Stomach (tissue), 9 donors: ENCODE data around the gene CACNA2D4. TPM values are rescaled to one million over a fixed set of nuclear protein-coding genes. Genes with fewer than 3 reads are reported as not detected.

Experiments
- DNase-seq, 2 donors: peaks; one replicate each; pipeline versions ENCODE4 v3.0.0 to v3.0.0-alpha.2; 2013 to 2019
- H3K27ac ChIP-seq, 5 donors: fragments of 200-600 bp in 4 of 5; sonication (generic) in 4 of 5; one replicate each; pipeline ENCODE4 v1.5.1; 2013 to 2019; ENCODE audit warnings: mild to moderate bottlenecking in 1 of 5, moderate library complexity in 1 of 5
- H3K27me3 ChIP-seq, 3 donors: fragments of 200-600 bp; sonication (generic); one replicate each; pipeline ENCODE4 v1.5.1; 2017 to 2019; ENCODE audit warnings: mixed run types in 1 of 3
- H3K36me3 ChIP-seq, 4 donors: fragments of 200-600 bp; sonication (generic); 1 replicate in 3 of 4; 2 replicates in 1 of 4; pipeline ENCODE4 v1.5.1; 2016 to 2019
- H3K4me1 ChIP-seq, 4 donors: fragments of 200-600 bp; sonication (generic); one replicate each; pipeline ENCODE4 v1.5.1; 2016 to 2019
- H3K4me3 ChIP-seq, 4 donors: fragments of 200-600 bp; sonication (generic) in 3 of 4; one replicate each; pipeline ENCODE4 v1.5.1; 2016 to 2019; ENCODE audit warnings: mild to moderate bottlenecking in 1 of 4
- H3K9me3 ChIP-seq, 4 donors: fragments of 200-600 bp; sonication (generic); one replicate each; pipeline ENCODE4 v1.5.1; 2016 to 2019
- EP300 ChIP-seq: sonication (generic); formaldehyde crosslinking; IDR thresholded peaks from one replicate; pipeline ENCODE4 v1.6.1; 2017; ENCODE audit warnings: antibody characterized with exemption
- POLR2A ChIP-seq, 4 donors: fragments of 450-650 bp; IDR thresholded peaks; one replicate each; pipeline ENCODE4 v1.6.1; 2016; ENCODE audit warnings: antibody characterized with exemption in 4 of 4, control low read depth in 2 of 4, mild to moderate bottlenecking in 1 of 4, moderate library complexity in 1 of 4
- POLR2AphosphoS5 ChIP-seq, 3 donors: sonication (generic); formaldehyde crosslinking; IDR thresholded peaks; one replicate each; pipeline ENCODE4 v1.6.1; 2016; ENCODE audit warnings: antibody characterized with exemption in 3 of 3
- WGBS, 5 donors: extraction: QIAGEN DNeasy Blood & Tissue Kit in 3 of 5; methylation state at CpG; one replicate each; pipeline versions ENCODE4 v1.1.5 to v1.1.7; 2013 to 2018; 5-methylcytosine and 5-hydroxymethylcytosine counted together
- intact Hi-C: fragments of 100-400 bp; cut with DNase I; formaldehyde crosslinking; loops from one replicate; pipeline ENCODE4 v1.15.1; 2023; ENCODE audit warnings: low total_unique reads
- polyA plus RNA-seq, 3 donors: library from polyadenylated mRNA; stranded (reverse); fragments of 200-250 nt; gene quantifications; one replicate each; pipeline ENCODE4 v1.2.3, GENCODE V29; 2013
- total RNA-seq, 5 donors: library from RNA; depleted of rRNA; stranded (reverse); fragments of >200 nt; gene quantifications; one replicate each; pipeline versions ENCODE4 v1.1.0 to v1.2.3, GENCODE V29; 2014 to 2016
- TF ChIP-seq, protein P1 (sequence below), 7 experiments: fragments of 450-650 bp in 4 of 7; fragments of 200-600 bp in 3 of 7; sonication (generic) in 3 of 7; IDR thresholded peaks; one replicate each; pipeline ENCODE4 v1.5.1; 2016 to 2019; ENCODE audit warnings: antibody characterized with exemption in 7 of 7, control low read depth in 2 of 7, mild to moderate bottlenecking in 1 of 7
- donor health status: healthy with polysubstance abuse.
- donor health status: Bipolar disorder and iron deficiency.
- donor health status: healthy.

The CACNA2D4 gene
- total and polyA plus RNA-seq, 8 donors, result 0.58 to 3.5 (median 1.8) TPM; not detected in 1

DNA sequence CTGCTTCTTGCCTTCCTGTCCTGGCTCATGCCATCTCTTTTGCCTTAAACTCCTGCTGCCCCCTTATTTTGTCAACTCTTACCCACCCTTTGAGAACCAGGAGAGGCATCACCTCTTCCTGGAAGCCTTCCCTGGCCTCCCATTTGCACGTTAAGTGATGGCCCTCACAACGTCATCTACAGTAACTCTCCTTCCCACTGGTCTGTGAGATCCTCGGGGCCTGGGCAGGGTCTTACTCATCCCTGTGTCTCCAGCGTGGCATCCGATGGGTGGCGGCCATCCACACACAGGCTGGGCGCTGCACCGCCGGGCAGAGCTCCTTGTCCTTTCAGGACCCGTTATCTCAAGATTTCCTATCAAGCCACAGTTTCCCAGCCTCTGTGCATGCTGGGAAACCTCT is 16.8 kb upstream of the CACNA2D4 start:
- H3K9me3 ChIP-seq, result no peaks in the 10 kb centered on the region
- H3K4me3 ChIP-seq, result peak overlapping the region in 2 of 4 donors; percentile 3 to 12
- H3K27me3 ChIP-seq, result no peaks in the 10 kb centered on the region
- peaks cover 0 to 14% (median 10%) of the 10 kb centered on the region in 4 donors for H3K36me3 ChIP-seq
- no peak for TF ChIP-seq EP300
- TF ChIP-seq, protein P1, sequence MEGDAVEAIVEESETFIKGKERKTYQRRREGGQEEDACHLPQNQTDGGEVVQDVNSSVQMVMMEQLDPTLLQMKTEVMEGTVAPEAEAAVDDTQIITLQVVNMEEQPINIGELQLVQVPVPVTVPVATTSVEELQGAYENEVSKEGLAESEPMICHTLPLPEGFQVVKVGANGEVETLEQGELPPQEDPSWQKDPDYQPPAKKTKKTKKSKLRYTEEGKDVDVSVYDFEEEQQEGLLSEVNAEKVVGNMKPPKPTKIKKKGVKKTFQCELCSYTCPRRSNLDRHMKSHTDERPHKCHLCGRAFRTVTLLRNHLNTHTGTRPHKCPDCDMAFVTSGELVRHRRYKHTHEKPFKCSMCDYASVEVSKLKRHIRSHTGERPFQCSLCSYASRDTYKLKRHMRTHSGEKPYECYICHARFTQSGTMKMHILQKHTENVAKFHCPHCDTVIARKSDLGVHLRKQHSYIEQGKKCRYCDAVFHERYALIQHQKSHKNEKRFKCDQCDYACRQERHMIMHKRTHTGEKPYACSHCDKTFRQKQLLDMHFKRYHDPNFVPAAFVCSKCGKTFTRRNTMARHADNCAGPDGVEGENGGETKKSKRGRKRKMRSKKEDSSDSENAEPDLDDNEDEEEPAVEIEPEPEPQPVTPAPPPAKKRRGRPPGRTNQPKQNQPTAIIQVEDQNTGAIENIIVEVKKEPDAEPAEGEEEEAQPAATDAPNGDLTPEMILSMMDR (IDR thresholded peaks at IDR 0.05), result no peak
- no peak for TF ChIP-seq POLR2AphosphoS5 (IDR thresholded peaks at IDR 0.05)
- TF ChIP-seq POLR2A (IDR thresholded peaks at IDR 0.05), result no peak
- intact Hi-C loops, result loop anchor here (5.0 to 10.0 kb wide), 2 partner anchors 138 to 300 kb away; no protein-coding TSS in a partner anchor
- WGBS, 5 donors, result 29 to 62% (median 58%) methylated on average over 10 of the region's 10 CpGs
- peak in 1 of 2 donors; percentile 0 for DNase-seq
- H3K4me1 ChIP-seq, result peaks cover 35 to 86% (median 59%) of the 10 kb centered on the region in 4 donors
- H3K27ac ChIP-seq, result peak overlapping the region; percentile 80 to 92 (median 83)

DNA sequence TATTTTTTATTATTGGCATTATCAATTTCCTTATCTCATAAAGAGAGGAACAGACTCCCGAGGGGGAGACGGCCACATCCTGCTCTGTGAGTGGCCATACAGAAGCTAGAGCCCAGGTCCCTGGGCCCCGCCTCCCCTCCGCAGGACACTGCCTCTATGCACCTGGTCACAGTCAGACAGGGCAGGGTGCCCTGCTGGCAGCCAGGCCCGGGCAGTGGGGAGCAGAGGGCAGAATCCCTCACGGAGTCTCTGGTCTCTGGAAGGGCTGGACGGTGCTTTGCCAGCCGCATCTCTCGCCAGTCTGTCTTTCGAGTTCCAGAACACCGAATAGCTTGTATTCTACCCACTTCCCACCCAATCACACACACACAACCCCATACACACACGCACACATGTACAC is 16.4 kb upstream of the CACNA2D4 start:
- H3K27ac ChIP-seq, result peak overlapping the region in 4 of 5 donors; percentile 80 to 92 (median 84)
- WGBS, 5 donors, result 59 to 79% (median 62%) methylated on average over 11 to 12 of the region's 12 CpGs

DNA sequence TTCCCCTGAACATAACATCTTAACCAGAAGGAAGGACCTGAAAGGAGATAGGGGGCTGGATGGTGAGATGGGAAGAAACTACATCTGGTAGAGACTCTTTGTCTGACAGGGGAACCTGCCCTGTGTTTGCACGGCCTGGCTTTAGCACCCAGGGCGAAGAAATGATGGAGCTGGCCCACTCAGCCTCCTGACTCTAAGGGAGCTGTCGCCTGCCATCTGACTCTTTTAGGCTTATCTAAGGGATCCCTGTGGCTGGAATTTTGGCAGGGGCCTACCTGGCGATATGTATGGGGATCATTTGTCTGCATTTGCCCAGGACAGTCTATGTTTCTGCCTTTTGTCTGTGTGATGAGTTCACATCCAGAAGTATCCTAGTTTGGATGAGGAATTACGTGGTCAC is 15.6 kb upstream of the CACNA2D4 start:
- TF ChIP-seq, protein P1 (IDR thresholded peaks at IDR 0.05), result no peak
- no peak for TF ChIP-seq POLR2AphosphoS5 (IDR thresholded peaks at IDR 0.05)
- TF ChIP-seq POLR2A (IDR thresholded peaks at IDR 0.05), result no peak
- TF ChIP-seq EP300, result no peak
- intact Hi-C loops, result loop anchor here (10.0 kb wide), 1 partner anchor 299 kb away; no protein-coding TSS in a partner anchor
- Histone ChIP-seq H3K4me1 (peaks cover 35 to 74% (median 51%) of the 10 kb centered on the region in 4 donors), H3K27me3 (no peaks in the 10 kb centered on the region), H3K27ac (peak overlapping the region in 2 of 5 donors; percentile 58 to 86), H3K36me3 (peaks cover 0 to 14% (median 9%) of the 10 kb centered on the region in 4 donors), H3K4me3 (no peak overlapping the region), H3K9me3 (no peaks in the 10 kb centered on the region)
- WGBS, 5 donors, result 70 to 93% (median 82%) methylated on average over 5 of the region's 5 CpGs
- no peak for DNase-seq

More for the DNA sequence above, 16.4 kb upstream of the CACNA2D4 start:
- H3K4me3 ChIP-seq, result no peak overlapping the region
- H3K36me3 ChIP-seq, result peaks cover 0 to 14% (median 9%) of the 10 kb centered on the region in 4 donors
- DNase-seq, result no peak
- no peak for TF ChIP-seq EP300
- no peak for TF ChIP-seq POLR2AphosphoS5 (IDR thresholded peaks at IDR 0.05)
- TF ChIP-seq, protein P1 (IDR thresholded peaks at IDR 0.05), result no peak
- TF ChIP-seq POLR2A (IDR thresholded peaks at IDR 0.05), result no peak
- peaks cover 35 to 82% (median 56%) of the 10 kb centered on the region in 4 donors for H3K4me1 ChIP-seq
- no peaks in the 10 kb centered on the region for H3K27me3 ChIP-seq
- no peaks in the 10 kb centered on the region for H3K9me3 ChIP-seq
- intact Hi-C loops, result loop anchor here (5.0 to 10.0 kb wide), 2 partner anchors 138 to 300 kb away; no protein-coding TSS in a partner anchor

DNA sequence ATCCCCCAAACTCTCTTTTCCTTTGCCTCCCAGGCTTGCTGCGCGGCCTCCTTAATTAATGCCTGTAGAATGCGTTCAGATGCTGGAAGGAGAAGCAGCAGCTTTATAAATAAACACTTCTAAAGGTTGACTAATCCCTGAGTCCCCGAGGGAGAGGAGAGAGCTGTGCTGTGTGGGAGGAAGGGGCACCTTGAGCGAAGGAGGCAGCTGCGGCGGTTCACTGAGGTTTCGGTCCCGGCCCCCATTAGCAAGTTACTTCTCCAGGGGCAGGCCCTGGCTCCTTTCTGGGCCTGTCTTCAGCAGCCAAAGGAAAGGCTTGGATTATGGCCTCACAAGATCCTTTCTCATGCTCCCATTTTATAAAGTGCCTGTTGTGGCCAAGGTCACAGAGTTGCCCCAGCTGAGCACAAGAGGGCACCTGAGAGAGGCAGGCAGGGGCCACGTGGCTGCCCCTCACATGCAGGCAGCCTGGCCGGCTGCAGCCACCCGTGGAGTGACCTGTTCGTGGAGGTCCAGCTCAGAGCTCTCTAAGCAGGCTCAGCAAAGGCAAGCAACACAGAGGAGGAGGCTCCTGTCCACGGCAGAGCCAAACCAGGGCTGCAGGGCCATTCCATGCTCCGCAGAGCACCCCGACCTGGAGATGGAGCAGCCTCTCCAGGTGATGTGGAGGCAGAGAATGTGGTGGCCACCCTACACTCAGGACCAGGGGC is 15.0 kb upstream of the CACNA2D4 start:
- H3K27ac ChIP-seq, result peak overlapping the region in 3 of 5 donors; percentile 20 to 86 (median 58)

More for the DNA sequence above, 15.0 kb upstream of the CACNA2D4 start:
- H3K27me3 ChIP-seq, result no peaks in the 10 kb centered on the region
- H3K4me3 ChIP-seq, result no peak overlapping the region
- peaks cover 0 to 10% (median 8%) of the 10 kb centered on the region in 4 donors for H3K36me3 ChIP-seq
- H3K4me1 ChIP-seq, result peaks cover 35 to 74% (median 51%) of the 10 kb centered on the region in 4 donors
- DNase-seq, result peak in 1 of 2 donors; percentile 8
- TF ChIP-seq, protein P1 (IDR thresholded peaks at IDR 0.05), result no peak
- TF ChIP-seq EP300 (no peak), POLR2AphosphoS5 (IDR thresholded peaks at IDR 0.05) (no peak), POLR2A (IDR thresholded peaks at IDR 0.05) (no peak)
- intact Hi-C loops, result loop anchor here (10.0 kb wide), 1 partner anchor 299 kb away; no protein-coding TSS in a partner anchor
- H3K9me3 ChIP-seq, result no peaks in the 10 kb centered on the region
- 66 to 81% (median 76%) methylated on average over 9 to 16 of the region's 16 CpGs for WGBS, 5 donors
